Spleen (tissue), 7 donors: ENCODE measurements around the gene CDH13.

Experiments
- CTCF ChIP-seq, 11 experiments: fragments of 200-600 bp in 7 of 11; fragments of 450-650 bp in 4 of 11; sonication (generic) in 4 of 11; IDR thresholded peaks in 8 of 11; conservative IDR thresholded peaks in 3 of 11; 1 replicate in 7 of 11; 2 replicates in 4 of 11; pipeline versions ENCODE4 v1.4.0 to v1.8.0; 2016 to 2021; ENCODE audit warnings: antibody characterized with exemption in 11 of 11, inconsistent platforms in 4 of 11, mild to moderate bottlenecking in 1 of 11
- POLR2A ChIP-seq, 3 donors: fragments of 450-650 bp; IDR thresholded peaks; one replicate each; pipeline ENCODE4 v1.5.1; 2017; ENCODE audit warnings: antibody characterized with exemption in 3 of 3, mild to moderate bottlenecking in 1 of 3
- POLR2AphosphoS5 ChIP-seq, 3 donors: sonication (generic); formaldehyde crosslinking; IDR thresholded peaks; one replicate each; pipeline ENCODE4 v1.5.1; 2017; ENCODE audit warnings: antibody characterized with exemption in 3 of 3
- donor health status: DM: no; HTN: no; CAD: no; lungs with moderate emphysema.
- donor health status: DM: no; HTN: no; CAD: no.
- donor health status: DM: no; HTN: no; CAD: no.

DNA sequence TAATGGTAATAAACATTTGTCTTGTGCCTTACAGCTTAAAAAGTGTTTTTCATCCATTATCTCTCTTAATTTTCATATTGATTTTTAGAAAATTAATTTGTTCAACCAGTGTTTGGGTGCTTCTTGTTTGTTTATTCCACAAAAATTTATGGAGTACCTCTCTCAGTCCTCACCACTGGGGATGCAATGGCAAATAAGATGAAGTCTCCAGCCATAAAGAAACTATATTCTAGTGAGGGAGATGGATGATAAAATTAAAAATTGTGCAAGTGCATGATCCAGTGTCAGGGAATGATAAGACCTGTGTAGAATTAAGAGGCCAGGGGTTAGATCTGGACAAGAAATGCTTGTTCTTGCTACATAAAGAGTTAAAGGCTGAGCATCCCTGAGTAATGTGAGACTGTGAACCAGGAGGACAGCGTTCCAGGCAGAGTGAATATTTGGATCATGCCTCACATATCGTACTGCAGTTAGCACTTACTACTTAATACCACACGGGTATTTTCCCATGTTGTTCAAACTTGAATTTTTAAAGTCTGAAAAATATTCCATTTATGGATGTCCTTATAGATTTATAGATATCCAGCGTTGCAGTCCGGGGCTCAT lies 645.3 kb downstream of the CDH13 start:
- TF ChIP-seq CTCF (IDR thresholded peaks at IDR 0.05 in 8 of 11, conservative IDR thresholded peaks at IDR 0.05 in 3 of 11), result no peak
- no peak for TF ChIP-seq POLR2AphosphoS5 (IDR thresholded peaks at IDR 0.05)
- no peak for TF ChIP-seq POLR2A (IDR thresholded peaks at IDR 0.05)
